ENCODE results near the gene APBA1.

APBA1 gene

GRCh38 chr9:69621730-69622460 is 50.3 kb downstream of the APBA1 start:
- TF ChIP-seq SPI1 (IDR thresholded peaks at IDR 0.05; ENCODE audit: borderline replicate concordance, low read depth) (no peak), GABPA (IDR thresholded peaks at IDR 0.05; ENCODE audit: low read depth) (no peak), POLR2AphosphoS5 (IDR thresholded peaks at IDR 0.05; ENCODE audit: low read depth) (no peak)
- TF ChIP-seq, protein P1, sequence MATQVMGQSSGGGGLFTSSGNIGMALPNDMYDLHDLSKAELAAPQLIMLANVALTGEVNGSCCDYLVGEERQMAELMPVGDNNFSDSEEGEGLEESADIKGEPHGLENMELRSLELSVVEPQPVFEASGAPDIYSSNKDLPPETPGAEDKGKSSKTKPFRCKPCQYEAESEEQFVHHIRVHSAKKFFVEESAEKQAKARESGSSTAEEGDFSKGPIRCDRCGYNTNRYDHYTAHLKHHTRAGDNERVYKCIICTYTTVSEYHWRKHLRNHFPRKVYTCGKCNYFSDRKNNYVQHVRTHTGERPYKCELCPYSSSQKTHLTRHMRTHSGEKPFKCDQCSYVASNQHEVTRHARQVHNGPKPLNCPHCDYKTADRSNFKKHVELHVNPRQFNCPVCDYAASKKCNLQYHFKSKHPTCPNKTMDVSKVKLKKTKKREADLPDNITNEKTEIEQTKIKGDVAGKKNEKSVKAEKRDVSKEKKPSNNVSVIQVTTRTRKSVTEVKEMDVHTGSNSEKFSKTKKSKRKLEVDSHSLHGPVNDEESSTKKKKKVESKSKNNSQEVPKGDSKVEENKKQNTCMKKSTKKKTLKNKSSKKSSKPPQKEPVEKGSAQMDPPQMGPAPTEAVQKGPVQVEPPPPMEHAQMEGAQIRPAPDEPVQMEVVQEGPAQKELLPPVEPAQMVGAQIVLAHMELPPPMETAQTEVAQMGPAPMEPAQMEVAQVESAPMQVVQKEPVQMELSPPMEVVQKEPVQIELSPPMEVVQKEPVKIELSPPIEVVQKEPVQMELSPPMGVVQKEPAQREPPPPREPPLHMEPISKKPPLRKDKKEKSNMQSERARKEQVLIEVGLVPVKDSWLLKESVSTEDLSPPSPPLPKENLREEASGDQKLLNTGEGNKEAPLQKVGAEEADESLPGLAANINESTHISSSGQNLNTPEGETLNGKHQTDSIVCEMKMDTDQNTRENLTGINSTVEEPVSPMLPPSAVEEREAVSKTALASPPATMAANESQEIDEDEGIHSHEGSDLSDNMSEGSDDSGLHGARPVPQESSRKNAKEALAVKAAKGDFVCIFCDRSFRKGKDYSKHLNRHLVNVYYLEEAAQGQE (IDR thresholded peaks at IDR 0.05; ENCODE audit: insufficient replicate concordance, low read depth), result no peak
- TF ChIP-seq, protein P2, sequence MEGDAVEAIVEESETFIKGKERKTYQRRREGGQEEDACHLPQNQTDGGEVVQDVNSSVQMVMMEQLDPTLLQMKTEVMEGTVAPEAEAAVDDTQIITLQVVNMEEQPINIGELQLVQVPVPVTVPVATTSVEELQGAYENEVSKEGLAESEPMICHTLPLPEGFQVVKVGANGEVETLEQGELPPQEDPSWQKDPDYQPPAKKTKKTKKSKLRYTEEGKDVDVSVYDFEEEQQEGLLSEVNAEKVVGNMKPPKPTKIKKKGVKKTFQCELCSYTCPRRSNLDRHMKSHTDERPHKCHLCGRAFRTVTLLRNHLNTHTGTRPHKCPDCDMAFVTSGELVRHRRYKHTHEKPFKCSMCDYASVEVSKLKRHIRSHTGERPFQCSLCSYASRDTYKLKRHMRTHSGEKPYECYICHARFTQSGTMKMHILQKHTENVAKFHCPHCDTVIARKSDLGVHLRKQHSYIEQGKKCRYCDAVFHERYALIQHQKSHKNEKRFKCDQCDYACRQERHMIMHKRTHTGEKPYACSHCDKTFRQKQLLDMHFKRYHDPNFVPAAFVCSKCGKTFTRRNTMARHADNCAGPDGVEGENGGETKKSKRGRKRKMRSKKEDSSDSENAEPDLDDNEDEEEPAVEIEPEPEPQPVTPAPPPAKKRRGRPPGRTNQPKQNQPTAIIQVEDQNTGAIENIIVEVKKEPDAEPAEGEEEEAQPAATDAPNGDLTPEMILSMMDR (IDR thresholded peaks at IDR 0.05; ENCODE audit: insufficient read depth, low read length), result no peak
- peaks cover 5% of the 10 kb centered on the region for H3K27me3 ChIP-seq (ENCODE audit: insufficient read depth, poor library complexity, severe bottlenecking)
- no peak overlapping the region for H3K27ac ChIP-seq (replicated peaks)
- no peak for DNase-seq (ENCODE audit: low read depth in 1 of 2, low spot score in 1 of 2)
- H3K4me3 ChIP-seq (replicated peaks; ENCODE audit: insufficient read depth, low read length), result no peak overlapping the region

DNA sequence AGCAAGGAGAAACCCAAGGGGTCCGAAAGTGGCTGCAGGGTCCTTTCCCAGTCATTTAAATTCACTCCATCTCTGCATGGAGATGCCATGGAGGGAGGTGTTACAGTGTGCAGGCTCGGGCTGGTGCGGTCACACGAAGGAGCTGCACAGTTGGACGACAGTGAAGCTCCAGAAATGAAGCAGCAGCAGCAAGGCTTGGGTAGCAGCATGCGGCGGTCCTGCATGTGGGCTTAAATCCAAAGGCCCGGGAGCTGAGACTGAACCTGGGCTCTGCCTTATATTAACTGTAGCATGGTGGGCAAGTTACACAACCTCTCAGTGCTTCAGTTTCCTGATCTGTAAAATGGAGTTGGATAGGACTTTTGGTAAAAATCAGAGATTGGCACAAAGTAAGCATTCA is 51.4 kb downstream of the APBA1 start:
- no peak overlapping the region for H3K27ac ChIP-seq (replicated peaks)
- no peak overlapping the region for H3K4me3 ChIP-seq (replicated peaks; ENCODE audit: insufficient read depth, low read length)
- H3K27me3 ChIP-seq (ENCODE audit: insufficient read depth, poor library complexity, severe bottlenecking), result peaks cover 5% of the 10 kb centered on the region
- no peak for DNase-seq (ENCODE audit: low read depth in 1 of 2, low spot score in 1 of 2)
- no peak for TF ChIP-seq POLR2AphosphoS5 (IDR thresholded peaks at IDR 0.05; ENCODE audit: low read depth)
- TF ChIP-seq, protein P1 (IDR thresholded peaks at IDR 0.05; ENCODE audit: insufficient replicate concordance, low read depth), result no peak
- no peak for TF ChIP-seq SPI1 (IDR thresholded peaks at IDR 0.05; ENCODE audit: borderline replicate concordance, low read depth)
- no peak for TF ChIP-seq GABPA (IDR thresholded peaks at IDR 0.05; ENCODE audit: low read depth)
- TF ChIP-seq, protein P2 (IDR thresholded peaks at IDR 0.05; ENCODE audit: insufficient read depth, low read length), result no peak

GRCh38 chr9:69619233-69619632 is 52.9 kb downstream of the APBA1 start:
- Histone ChIP-seq H3K27ac (replicated peaks) (no peak overlapping the region), H3K27me3 (ENCODE audit: insufficient read depth, poor library complexity, severe bottlenecking) (peaks cover 2% of the 10 kb centered on the region), H3K4me3 (replicated peaks; ENCODE audit: insufficient read depth, low read length) (no peak overlapping the region)
- no peak for DNase-seq (ENCODE audit: low read depth in 1 of 2, low spot score in 1 of 2)
- TF ChIP-seq POLR2AphosphoS5 (IDR thresholded peaks at IDR 0.05; ENCODE audit: low read depth), result no peak

DNA sequence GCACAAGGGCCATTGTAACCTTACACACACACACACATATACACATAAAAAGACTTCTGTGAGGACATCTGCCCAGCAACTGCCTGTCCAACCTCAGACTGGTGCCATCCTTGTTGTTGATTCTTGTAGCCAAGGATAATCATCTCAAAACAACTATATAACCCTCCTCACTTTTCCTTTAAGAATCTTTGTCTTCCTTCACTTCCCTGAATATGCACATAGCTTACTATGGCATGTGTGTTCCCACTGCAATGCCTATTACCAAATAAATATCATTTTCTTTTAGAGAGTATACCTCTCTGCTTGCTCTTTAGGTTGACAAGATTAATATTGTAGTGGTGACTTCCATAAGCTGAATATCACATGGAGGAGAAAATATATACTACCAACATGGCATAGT is 55.2 kb downstream of the APBA1 start:
- Histone ChIP-seq H3K27me3 (ENCODE audit: insufficient read depth, poor library complexity, severe bottlenecking) (peaks cover 6% of the 10 kb centered on the region), H3K27ac (replicated peaks) (no peak overlapping the region), H3K4me3 (replicated peaks; ENCODE audit: insufficient read depth, low read length) (no peak overlapping the region)
- no peak for DNase-seq (ENCODE audit: low read depth in 1 of 2, low spot score in 1 of 2)
- no peak for TF ChIP-seq SPI1 (IDR thresholded peaks at IDR 0.05; ENCODE audit: borderline replicate concordance, low read depth)
- TF ChIP-seq GABPA (IDR thresholded peaks at IDR 0.05; ENCODE audit: low read depth), result no peak
- no peak for TF ChIP-seq POLR2AphosphoS5 (IDR thresholded peaks at IDR 0.05; ENCODE audit: low read depth)
- TF ChIP-seq, protein P1 (IDR thresholded peaks at IDR 0.05; ENCODE audit: insufficient replicate concordance, low read depth), result no peak
- TF ChIP-seq, protein P2 (IDR thresholded peaks at IDR 0.05; ENCODE audit: insufficient read depth, low read length), result no peak
